Endothelial cell of umbilical vein (primary cell): ENCODE measurements around the gene NRF1. TPM values are rescaled to one million over a fixed set of nuclear protein-coding genes. Genes with fewer than 3 reads are reported as not detected.

Source experiments
- BruUV-seq: library from RNA; stranded (reverse); fragments of 400-500 nt; replicated peaks from 2 replicates; lab custom pipeline; 2021; lab: Mats Ljungman, UMichigan
- CTCF ChIA-PET: fragments of 300-600, 350-600 bp; sonication (Branson Sonifier 250); formaldehyde crosslinking; loops from one replicate; lab custom pipeline; 2021; ENCODE audit warnings: antibody characterized with exemption, inconsistent platforms; lab: Charles Lee
- POLR2A ChIA-PET: fragments of 300-600, 350-600 bp; sonication (Branson Sonifier 250); formaldehyde crosslinking; loops from one replicate; lab custom pipeline; 2021; ENCODE audit warnings: antibody characterized with exemption, inconsistent platforms; lab: Charles Lee
- DNase-seq: peaks from one replicate; pipeline ENCODE4 v3.0.0-alpha.2; 2011; ENCODE audit warnings: low read depth, low spot score
- FAIRE-seq: peaks from 2 replicates; lab custom pipeline; 2011; peaks lifted over from hg19 to GRCh38; lab: Jason Lieb, UNC
- H2AFZ ChIP-seq: 2 replicates; pipeline ENCODE4 v1.6.0; 2012; ENCODE audit warnings: low read depth, low read length, control low read depth, inconsistent platforms
- H3K27ac ChIP-seq: 2 replicates; pipeline ENCODE4 v1.5.1; 2011; ENCODE audit warnings: low read depth, mild to moderate bottlenecking, control low read depth, low read length, moderate library complexity; ENCODE audit not compliant: insufficient read depth
- H3K27me3 ChIP-seq, 2 experiments: 2 replicates each; pipeline versions ENCODE4 v1.6.0 to v1.6.1; 2011; ENCODE audit warnings: low read length in 2 of 2, mixed read lengths in 1 of 2; ENCODE audit not compliant: control insufficient read depth in 2 of 2, insufficient read depth in 2 of 2
- H3K36me3 ChIP-seq, 2 experiments: 2 replicates in 1 of 2; 3 replicates in 1 of 2; pipeline ENCODE4 v1.5.1; 2011; ENCODE audit warnings: low read length in 2 of 2, mild to moderate bottlenecking in 1 of 2, moderate library complexity in 1 of 2; ENCODE audit not compliant: control insufficient read depth in 2 of 2, insufficient read depth in 2 of 2; ENCODE audit errors: extremely low read depth in 1 of 2
- H3K4me1 ChIP-seq: 3 replicates; pipeline ENCODE4 v1.5.1; 2011; ENCODE audit warnings: mild to moderate bottlenecking, low read length; ENCODE audit not compliant: control insufficient read depth, insufficient read depth; ENCODE audit errors: extremely low read depth
- H3K4me2 ChIP-seq: 2 replicates; pipeline ENCODE4 v1.6.1; 2011; ENCODE audit warnings: low read length, control low read depth, mixed read lengths; ENCODE audit not compliant: insufficient read depth
- H3K4me3 ChIP-seq, 3 experiments: fragments of 200-600 bp in 1 of 3; sonication (generic), shearing (Covaris generic) in 1 of 3; replicated peaks in 1 of 3; 2 replicates each; pipeline ENCODE4 v1.5.1; 2011 to 2016; ENCODE audit warnings: control low read depth in 3 of 3, low read length in 3 of 3, mild to moderate bottlenecking in 2 of 3, inconsistent platforms in 1 of 3, low read depth in 1 of 3, moderate library complexity in 1 of 3; ENCODE audit not compliant: insufficient read depth in 1 of 3
- H3K79me2 ChIP-seq: 2 replicates; pipeline ENCODE4 v1.6.0; 2012; ENCODE audit warnings: low read length, inconsistent platforms; ENCODE audit not compliant: control insufficient read depth, insufficient read depth
- H3K9ac ChIP-seq: replicated peaks from 2 replicates; pipeline ENCODE3; 2011; ENCODE audit warnings: low read length, control low read depth; ENCODE audit not compliant: insufficient read depth; ENCODE audit errors: extremely low read depth
- H3K9me1 ChIP-seq: replicated peaks from 3 replicates; pipeline ENCODE4 v1.6.0; 2011; ENCODE audit warnings: mild to moderate bottlenecking, low read length; ENCODE audit not compliant: control insufficient read depth, insufficient read depth; ENCODE audit errors: extremely low read depth
- H3K9me3 ChIP-seq: replicated peaks from 2 replicates; pipeline ENCODE4 v1.5.1; 2012; ENCODE audit warnings: low read length, inconsistent platforms; ENCODE audit not compliant: control insufficient read depth, insufficient read depth
- H4K20me1 ChIP-seq: replicated peaks from 2 replicates; pipeline ENCODE3; 2011; ENCODE audit warnings: mild to moderate bottlenecking, low read length; ENCODE audit not compliant: control insufficient read depth, insufficient read depth; ENCODE audit errors: extremely low read depth
- EZH2 ChIP-seq: IDR thresholded peaks from 2 replicates; pipeline ENCODE4 v1.6.1; 2012; ENCODE audit warnings: borderline replicate concordance, low read depth, mild to moderate bottlenecking, moderate library complexity, low read length, inconsistent platforms; ENCODE audit not compliant: severe bottlenecking
- FOS ChIP-seq: IDR thresholded peaks from 2 replicates; pipeline ENCODE4 v1.6.1; 2011; ENCODE audit warnings: mild to moderate bottlenecking, low read length, moderate library complexity, borderline replicate concordance; ENCODE audit not compliant: insufficient read depth
- GATA2 ChIP-seq: IDR thresholded peaks from 2 replicates; pipeline ENCODE4 v1.7.0; 2011; ENCODE audit warnings: low read depth, mild to moderate bottlenecking, moderate library complexity, mixed read lengths, low read length; ENCODE audit not compliant: insufficient read length, insufficient read depth
- JUN ChIP-seq: IDR thresholded peaks from 2 replicates; pipeline ENCODE4 v1.6.1; 2011; ENCODE audit warnings: borderline replicate concordance, low read depth; ENCODE audit not compliant: insufficient read length, insufficient read depth
- MAX ChIP-seq: IDR thresholded peaks from 2 replicates; pipeline ENCODE4 v1.6.1; 2011; ENCODE audit not compliant: insufficient read depth, insufficient read length
- MYC ChIP-seq: IDR thresholded peaks from one replicate; pipeline ENCODE4 v1.6.1; 2011; ENCODE audit warnings: mild to moderate bottlenecking, low read depth, low read length
- POLR2A ChIP-seq: IDR thresholded peaks from 2 replicates; pipeline ENCODE4 v1.6.1; 2012; ENCODE audit warnings: low read depth, mild to moderate bottlenecking, control low read depth, low read length
- POLR2AphosphoS5 ChIP-seq: IDR thresholded peaks from 2 replicates; pipeline ENCODE4 v1.6.1; 2012; ENCODE audit warnings: low read depth, mild to moderate bottlenecking, control low read depth, low read length, moderate library complexity; ENCODE audit not compliant: insufficient read depth
- dilution Hi-C: fragments of 300-500 bp; cut with MboI; formaldehyde crosslinking; loops from one replicate; pipeline ENCODE4 v1.15.0; 2019; ENCODE audit warnings: low sequenced_read_pairs; ENCODE audit not compliant: extremely low pct_ligation_motif_present
- intact Hi-C: fragments of 100-400 bp; cut with micrococcal nuclease; formaldehyde crosslinking; loops from one replicate; pipeline ENCODE4 v1.10.0; 2022
- polyA plus RNA-seq, 4 experiments: library from polyadenylated mRNA; depleted of rRNA in 3 of 4; stranded (reverse) in 3 of 4; unstranded in 1 of 4; fragments of >200 nt; gene quantifications; 2 replicates each; pipeline versions ENCODE4 v1.2.1 to v1.2.3, GENCODE V29; 2011 to 2012; ENCODE audit warnings: missing spikeins in 1 of 4
- total RNA-seq: library from RNA; stranded (reverse); gene quantifications from 2 replicates; pipeline ENCODE4 v1.2.3, GENCODE V29; 2021
- TF ChIP-seq, protein P1 (sequence below), 2 donors: IDR thresholded peaks; 1 replicate in 1 of 2; 2 replicates in 1 of 2; pipeline ENCODE4 v1.5.1; 2011; ENCODE audit warnings: low read length in 2 of 2, mild to moderate bottlenecking in 2 of 2, moderate library complexity in 2 of 2, control low read depth in 1 of 2, inconsistent platforms in 1 of 2, low read depth in 1 of 2; ENCODE audit not compliant: insufficient read depth in 1 of 2; ENCODE audit errors: extremely low read depth in 1 of 2

NRF1 gene
- total and polyA plus RNA-seq, 2 donors (not counting 3 experiments of a cell fraction or from before 2014, with no cell fraction given) = 14.6 to 20.3 TPM

DNA sequence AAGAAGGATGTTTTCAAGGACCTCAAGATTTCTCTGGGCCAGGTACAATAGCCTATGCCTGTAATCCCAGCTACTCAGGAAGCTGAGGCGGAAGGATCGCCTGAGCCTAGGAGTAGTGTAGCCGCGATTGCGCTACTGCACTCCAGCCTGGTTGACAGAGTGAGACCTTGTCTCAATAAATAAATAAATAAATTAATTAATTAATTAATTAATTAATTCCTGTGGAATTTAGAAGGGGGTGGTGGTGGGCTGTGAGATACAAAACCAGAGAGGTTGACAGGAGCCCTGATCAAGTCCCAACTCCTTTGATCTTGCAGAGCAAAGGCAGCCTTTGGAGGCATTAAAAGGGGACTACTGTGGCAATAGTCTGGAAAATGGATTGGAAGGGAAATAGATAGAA lies 39.3 kb upstream of the NRF1 start:
- Histone ChIP-seq H3K9me3 (no peaks in the 10 kb centered on the region), H3K9ac (no peak overlapping the region), H3K9me1 (no peaks in the 10 kb centered on the region), H4K20me1 (no peaks in the 10 kb centered on the region), H3K27ac (no peak overlapping the region), H3K27me3 (no peaks in the 10 kb centered on the region), H3K79me2 (no peaks in the 10 kb centered on the region), H3K36me3 (no peaks in the 10 kb centered on the region), H3K4me1 (peaks cover 8% of the 10 kb centered on the region), H3K4me3 (no peak overlapping the region), H3K4me2 (no peak overlapping the region), H2AFZ (no peak overlapping the region)
- TF ChIP-seq MAX = no peak
- no peak for TF ChIP-seq POLR2A
- no peak for TF ChIP-seq GATA2
- TF ChIP-seq, protein P1, sequence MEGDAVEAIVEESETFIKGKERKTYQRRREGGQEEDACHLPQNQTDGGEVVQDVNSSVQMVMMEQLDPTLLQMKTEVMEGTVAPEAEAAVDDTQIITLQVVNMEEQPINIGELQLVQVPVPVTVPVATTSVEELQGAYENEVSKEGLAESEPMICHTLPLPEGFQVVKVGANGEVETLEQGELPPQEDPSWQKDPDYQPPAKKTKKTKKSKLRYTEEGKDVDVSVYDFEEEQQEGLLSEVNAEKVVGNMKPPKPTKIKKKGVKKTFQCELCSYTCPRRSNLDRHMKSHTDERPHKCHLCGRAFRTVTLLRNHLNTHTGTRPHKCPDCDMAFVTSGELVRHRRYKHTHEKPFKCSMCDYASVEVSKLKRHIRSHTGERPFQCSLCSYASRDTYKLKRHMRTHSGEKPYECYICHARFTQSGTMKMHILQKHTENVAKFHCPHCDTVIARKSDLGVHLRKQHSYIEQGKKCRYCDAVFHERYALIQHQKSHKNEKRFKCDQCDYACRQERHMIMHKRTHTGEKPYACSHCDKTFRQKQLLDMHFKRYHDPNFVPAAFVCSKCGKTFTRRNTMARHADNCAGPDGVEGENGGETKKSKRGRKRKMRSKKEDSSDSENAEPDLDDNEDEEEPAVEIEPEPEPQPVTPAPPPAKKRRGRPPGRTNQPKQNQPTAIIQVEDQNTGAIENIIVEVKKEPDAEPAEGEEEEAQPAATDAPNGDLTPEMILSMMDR (IDR thresholded peaks at IDR 0.05; ENCODE audit: extremely low read depth in 1 of 2, insufficient read depth in 1 of 2, low read depth in 1 of 2, low read length in 2 of 2) = no peak
- TF ChIP-seq FOS = no peak
- TF ChIP-seq JUN = no peak
- no peak for TF ChIP-seq MYC
- TF ChIP-seq POLR2AphosphoS5 = no peak
- TF ChIP-seq EZH2 = no peak
- POLR2A ChIA-PET = no interaction called here
- CTCF ChIA-PET = interaction anchor here (1.1 kb wide), 1 partner anchor 21 kb away, joined by 4 read pairs; no protein-coding TSS in a partner anchor
- DNase-seq = no peak
- intact Hi-C loops (no loop called here), dilution Hi-C loops (no loop called here)
- BruUV-seq = no TSS peak
- no peak for FAIRE-seq
